DND-41 (cell line): Measurements from ENCODE around the gene CCDC30.

ENCODE experiments used
- ATAC-seq: fragments of 200-7000 bp; cut with Tn5 transposase; 3 replicates; pipeline ENCODE4 v1.9.1; 2021; ENCODE audit warnings: low read depth; ENCODE audit not compliant: insufficient read depth
- DNase-seq: peaks from one replicate; pipeline ENCODE4 v3.0.0-alpha.2; 2020
- H2AFZ ChIP-seq: 2 replicates; pipeline ENCODE4 v1.6.0; 2012; ENCODE audit warnings: low read depth, low read length
- H3K27ac ChIP-seq: 2 replicates; pipeline ENCODE4 v1.5.1; 2012; ENCODE audit warnings: low read length, inconsistent platforms
- H3K27me3 ChIP-seq: fragments of 200-600 bp; sonication (generic); 2 replicates; pipeline ENCODE4 v1.6.0; 2012; ENCODE audit warnings: low read length, mild to moderate bottlenecking, inconsistent platforms; ENCODE audit not compliant: insufficient read depth, poor library complexity
- H3K36me3 ChIP-seq: 2 replicates; pipeline ENCODE4 v1.5.1; 2012; ENCODE audit warnings: low read length, inconsistent platforms; ENCODE audit not compliant: insufficient read depth
- H3K4me1 ChIP-seq: 2 replicates; pipeline ENCODE4 v1.5.1; 2012; ENCODE audit warnings: mild to moderate bottlenecking, low read length; ENCODE audit not compliant: insufficient read depth
- H3K4me2 ChIP-seq: 2 replicates; pipeline ENCODE4 v1.6.0; 2012; ENCODE audit warnings: mild to moderate bottlenecking, moderate library complexity, low read length, inconsistent platforms; ENCODE audit not compliant: insufficient read depth
- H3K4me3 ChIP-seq, 2 experiments: fragments of 200-600 bp in 1 of 2; shearing (Covaris generic) in 1 of 2; 2 replicates each; pipeline ENCODE4 v1.5.1; 2012 to 2016; ENCODE audit warnings: inconsistent platforms in 2 of 2, low read length in 2 of 2, mild to moderate bottlenecking in 2 of 2, low read depth in 1 of 2, moderate library complexity in 1 of 2
- H3K79me2 ChIP-seq: 2 replicates; pipeline ENCODE4 v1.6.0; 2012; ENCODE audit warnings: low read length, inconsistent platforms; ENCODE audit not compliant: insufficient read depth
- H3K9ac ChIP-seq: 2 replicates; pipeline ENCODE4 v1.6.0; 2012; ENCODE audit warnings: low read depth, mild to moderate bottlenecking, inconsistent platforms, low read length, moderate library complexity
- H3K9me3 ChIP-seq: 2 replicates; pipeline ENCODE4 v1.5.1; 2012; ENCODE audit warnings: low read length, moderate library complexity, mild to moderate bottlenecking, inconsistent platforms; ENCODE audit not compliant: insufficient read depth, severe bottlenecking
- H4K20me1 ChIP-seq: 2 replicates; pipeline ENCODE4 v1.6.0; 2012; ENCODE audit warnings: low read length; ENCODE audit not compliant: insufficient read depth
- CTCF ChIP-seq: IDR thresholded peaks from 2 replicates; pipeline ENCODE4 v1.5.1; 2012; ENCODE audit warnings: borderline replicate concordance, low read length, moderate library complexity, mild to moderate bottlenecking; ENCODE audit not compliant: poor library complexity, severe bottlenecking; ENCODE audit errors: extremely low read depth
- EZH2 ChIP-seq: IDR thresholded peaks from 3 replicates; pipeline ENCODE4 v1.6.1; 2012; ENCODE audit warnings: borderline replicate concordance, low read depth, mild to moderate bottlenecking, moderate library complexity, low read length, inconsistent platforms; ENCODE audit not compliant: severe bottlenecking

Gene CCDC30

GRCh38 chr1:42418516-42418915, 44.6 kb upstream of the CCDC30 start:
- DNase-seq (no peak), ATAC-seq (no peak)
- H3K4me2 ChIP-seq: no peak overlapping the region
- H4K20me1 ChIP-seq: no peaks in the 10 kb centered on the region
- no peaks in the 10 kb centered on the region for H3K79me2 ChIP-seq
- no peaks in the 10 kb centered on the region for H3K27me3 ChIP-seq
- no peaks in the 10 kb centered on the region for H3K9me3 ChIP-seq
- peaks cover 16% of the 10 kb centered on the region for H3K36me3 ChIP-seq
- no peak overlapping the region for H2AFZ ChIP-seq
- H3K27ac ChIP-seq: no peak overlapping the region
- no peaks in the 10 kb centered on the region for H3K4me1 ChIP-seq
- TF ChIP-seq CTCF (no peak), EZH2 (no peak)
- no peak overlapping the region for H3K4me3 ChIP-seq
- H3K9ac ChIP-seq: no peak overlapping the region

GRCh38 chr1:42419126-42419821, 43.8 kb upstream of the CCDC30 start:
- H2AFZ ChIP-seq: no peak overlapping the region
- H3K27me3 ChIP-seq: no peaks in the 10 kb centered on the region
- no peaks in the 10 kb centered on the region for H4K20me1 ChIP-seq
- no peaks in the 10 kb centered on the region for H3K4me1 ChIP-seq
- DNase-seq (no peak), ATAC-seq (no peak)
- H3K9me3 ChIP-seq: no peaks in the 10 kb centered on the region
- H3K4me3 ChIP-seq: no peak overlapping the region
- H3K79me2 ChIP-seq: no peaks in the 10 kb centered on the region
- no peak overlapping the region for H3K27ac ChIP-seq
- TF ChIP-seq CTCF: no peak
- H3K4me2 ChIP-seq: no peak overlapping the region
- no peak overlapping the region for H3K9ac ChIP-seq
- peaks cover 13% of the 10 kb centered on the region for H3K36me3 ChIP-seq

GRCh38 chr1:42420121-42420520, 43.0 kb upstream of the CCDC30 start:
- H2AFZ ChIP-seq: no peak overlapping the region
- H3K4me3 ChIP-seq: no peak overlapping the region
- no peak overlapping the region for H3K9ac ChIP-seq
- ATAC-seq (no peak), DNase-seq (no peak)
- no peaks in the 10 kb centered on the region for H3K79me2 ChIP-seq
- peaks cover 5% of the 10 kb centered on the region; the same call in 1 of the 2 replicates for H3K36me3 ChIP-seq
- H3K4me1 ChIP-seq: no peaks in the 10 kb centered on the region
- H4K20me1 ChIP-seq: no peaks in the 10 kb centered on the region
- TF ChIP-seq CTCF (no peak), EZH2 (no peak)
- H3K9me3 ChIP-seq: no peaks in the 10 kb centered on the region
- H3K27ac ChIP-seq: no peak overlapping the region
- H3K4me2 ChIP-seq: no peak overlapping the region
- no peaks in the 10 kb centered on the region for H3K27me3 ChIP-seq
